ENCODE results near the gene KCNK13.

The KCNK13 gene

GRCh38 chr14:90137807-90138206, 76.0 kb downstream of the KCNK13 start:
- no peak for DNase-seq

- no peak for DNase-seq
These were observed 77.4 kb downstream of the KCNK13 start for GRCh38 chr14:90139199-90139598.

- no peak for DNase-seq
These were observed 78.6 kb downstream of the KCNK13 start for GRCh38 chr14:90140298-90140955.

- DNase-seq, result no peak
These were observed 79.1 kb downstream of the KCNK13 start for GRCh38 chr14:90140956-90141316.

- no peak for DNase-seq
These were observed 91.6 kb downstream of the KCNK13 start for GRCh38 chr14:90153429-90153828.

GRCh38 chr14:90154110-90154509, 92.3 kb downstream of the KCNK13 start:
- DNase-seq, result no peak

GRCh38 chr14:90159146-90159545, 97.4 kb downstream of the KCNK13 start:
- no peak for DNase-seq

- DNase-seq, result no peak
These were observed 97.9 kb downstream of the KCNK13 start for GRCh38 chr14:90159688-90160087.

GRCh38 chr14:90161129-90161528, 99.3 kb downstream of the KCNK13 start:
- no peak for DNase-seq

GRCh38 chr14:90168425-90169105, 106.8 kb downstream of the KCNK13 start:
- no peak for DNase-seq

GRCh38 chr14:90175631-90176030, 113.8 kb downstream of the KCNK13 start:
- DNase-seq, result no peak

- DNase-seq, result no peak
These were observed 115.9 kb downstream of the KCNK13 start for GRCh38 chr14:90177539-90178189.

GRCh38 chr14:90179357-90179756, 117.6 kb downstream of the KCNK13 start:
- no peak for DNase-seq

- DNase-seq, result no peak
These were observed 118.3 kb downstream of the KCNK13 start for GRCh38 chr14:90179809-90180779.

- no peak for DNase-seq
These were observed 122.3 kb downstream of the KCNK13 start for GRCh38 chr14:90184094-90184493.

- DNase-seq, result no peak
These were observed 122.9 kb downstream of the KCNK13 start for GRCh38 chr14:90184571-90185266.

GRCh38 chr14:90188588-90188987, 126.8 kb downstream of the KCNK13 start:
- no peak for DNase-seq

- DNase-seq, result no peak
These were observed 129.4 kb downstream of the KCNK13 start for GRCh38 chr14:90191154-90191553.

GRCh38 chr14:90191585-90191984, 129.8 kb downstream of the KCNK13 start:
- no peak for DNase-seq

GRCh38 chr14:90193925-90194324, 132.1 kb downstream of the KCNK13 start:
- DNase-seq, result peak in 1 of 2 donors; percentile 17

GRCh38 chr14:90194706-90195105, 132.9 kb downstream of the KCNK13 start:
- no peak for DNase-seq

- DNase-seq, result no peak
These were observed 136.8 kb downstream of the KCNK13 start for GRCh38 chr14:90198541-90199060.
